ENCODE measurements around the gene LYPD5.
"Not testable (repeated sequence)": the region's sequence is repeated elsewhere in the genome, so short reads cannot be mapped to it uniquely, and the experiment has no call there.

The LYPD5 gene

GRCh38 chr19:43806401-43806800 lies 4.2 kb upstream of the LYPD5 start:
- DNase-seq (ENCODE audit: low read depth, low spot score) = not testable (repeated sequence)

DNA sequence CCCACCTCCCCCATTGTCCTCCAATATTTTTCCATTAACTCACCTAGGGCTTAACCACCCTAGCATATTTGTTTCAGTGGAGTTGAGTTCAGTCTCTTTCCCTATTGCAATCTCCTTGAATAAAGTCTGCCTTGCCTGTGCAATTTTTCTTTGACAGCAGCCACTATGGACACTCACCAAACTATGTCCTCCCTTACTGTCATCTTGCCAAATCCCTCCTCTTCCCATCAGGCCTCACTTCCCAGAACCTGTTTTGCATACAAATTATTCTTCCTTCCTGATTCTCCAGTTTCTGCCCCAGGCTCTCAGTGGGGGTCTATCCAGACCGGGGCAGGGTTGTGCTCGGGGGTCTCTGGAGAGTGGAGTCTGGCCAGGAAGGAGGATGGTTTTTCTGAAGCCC lies 2.2 kb upstream of the LYPD5 start:
- no peak for DNase-seq (ENCODE audit: low read depth, low spot score)

DNA sequence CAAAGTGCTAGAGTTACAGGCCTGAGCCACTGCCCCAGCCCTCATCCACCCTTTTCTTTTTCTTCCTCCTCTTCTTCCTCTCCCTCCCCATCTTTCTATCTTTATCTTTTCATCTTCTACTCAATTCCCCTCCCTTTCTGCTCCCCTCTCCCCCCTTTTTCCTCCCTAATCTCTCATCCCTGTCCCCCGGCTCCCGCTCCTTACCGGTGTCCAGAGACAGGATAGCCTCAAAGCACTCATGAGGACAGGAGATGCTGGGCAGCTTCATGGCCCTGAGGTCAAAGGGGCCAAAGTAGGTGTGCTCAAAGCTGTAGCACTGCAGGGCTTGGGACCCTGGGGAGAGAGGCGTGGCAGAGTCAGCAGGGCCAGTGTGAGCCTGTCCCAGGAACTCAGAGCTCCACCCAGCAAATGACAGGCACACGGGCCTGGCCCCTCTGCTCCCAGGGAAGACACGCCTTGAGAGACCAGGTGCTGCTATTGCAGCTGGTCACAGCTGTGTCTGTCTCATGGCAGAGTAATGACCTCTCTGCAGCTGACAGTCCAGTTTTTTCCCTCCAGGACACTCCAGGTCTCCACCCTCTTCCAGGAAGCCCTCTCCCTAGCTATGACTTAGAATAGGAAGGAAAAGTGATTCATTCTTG lies 2.6 kb downstream of the LYPD5 start:
- DNase-seq (ENCODE audit: low read depth, low spot score) = no peak

DNA sequence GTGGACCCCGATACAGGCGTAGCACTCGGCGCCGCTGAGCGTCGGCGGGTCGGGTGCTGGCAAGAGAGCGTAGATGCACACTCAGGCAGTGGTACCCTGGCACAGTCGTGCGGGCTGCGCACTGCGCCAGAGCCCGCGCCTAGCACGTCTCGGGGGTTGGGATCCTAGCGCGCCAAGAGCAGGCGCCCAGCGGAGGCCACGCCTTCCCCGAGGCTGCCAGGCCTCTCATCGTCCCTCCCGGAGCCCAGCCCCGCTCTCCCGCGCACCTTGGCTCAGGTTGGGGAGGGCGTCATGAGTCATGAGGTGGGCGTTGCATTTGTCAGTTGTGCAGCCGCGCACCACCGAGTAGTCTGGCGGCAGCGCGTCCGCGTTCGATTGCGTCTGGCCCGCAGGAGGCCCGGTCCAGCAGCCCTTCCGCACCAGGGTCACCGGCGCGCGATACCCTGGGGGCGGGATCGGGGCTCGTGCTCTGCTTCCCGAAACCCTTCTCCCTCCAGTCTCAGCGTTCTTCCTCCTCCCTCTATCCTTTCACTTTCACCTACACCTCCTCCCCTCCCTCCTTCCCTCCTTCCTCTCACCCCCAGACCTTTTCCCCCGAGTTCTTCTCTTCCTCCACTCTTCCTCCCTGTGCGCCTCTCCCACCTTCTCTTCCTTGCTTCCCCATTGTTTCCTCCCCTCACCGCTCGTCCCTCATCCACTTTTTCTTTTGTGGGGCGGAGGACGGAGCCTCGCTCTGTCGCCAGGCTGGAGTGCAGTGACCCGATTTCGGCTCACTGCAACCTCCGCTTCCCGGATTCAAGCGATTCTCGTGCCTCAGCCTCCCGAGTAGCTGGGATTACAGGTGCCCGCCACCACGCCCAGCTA lies 3.5 kb downstream of the LYPD5 start:
- DNase-seq (ENCODE audit: low read depth, low spot score) = no peak

DNA sequence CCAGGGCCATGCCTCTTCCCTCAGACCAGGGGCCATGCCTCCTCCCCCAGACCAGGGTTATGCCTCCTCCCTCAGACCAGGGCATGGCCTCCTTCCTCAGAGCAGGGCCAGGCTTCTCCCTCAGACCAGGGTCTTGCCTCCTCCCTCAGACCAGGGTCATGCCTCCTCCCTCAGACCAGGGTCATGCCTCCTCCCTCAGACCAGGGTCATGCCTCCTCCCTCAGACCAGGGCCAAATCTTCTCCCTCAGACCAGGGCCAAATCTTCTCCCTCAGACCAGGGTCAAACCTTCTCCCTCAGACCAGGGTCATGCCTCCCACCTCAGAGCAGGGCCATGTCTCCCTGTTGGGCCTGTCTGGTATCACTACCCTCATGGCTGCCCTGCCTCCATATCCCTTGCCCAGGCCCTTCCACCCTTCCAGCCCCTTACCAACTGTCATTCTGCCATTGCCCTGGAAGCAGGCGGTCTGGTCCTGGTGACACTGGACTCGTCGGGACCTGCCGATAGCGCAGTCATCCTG lies 4.2 kb downstream of the LYPD5 start:
- no peak for DNase-seq (ENCODE audit: low read depth, low spot score)

- no peak for DNase-seq (ENCODE audit: low read depth, low spot score)
These were observed 4.7 kb downstream of the LYPD5 start for GRCh38 chr19:43797556-43797955.

DNA sequence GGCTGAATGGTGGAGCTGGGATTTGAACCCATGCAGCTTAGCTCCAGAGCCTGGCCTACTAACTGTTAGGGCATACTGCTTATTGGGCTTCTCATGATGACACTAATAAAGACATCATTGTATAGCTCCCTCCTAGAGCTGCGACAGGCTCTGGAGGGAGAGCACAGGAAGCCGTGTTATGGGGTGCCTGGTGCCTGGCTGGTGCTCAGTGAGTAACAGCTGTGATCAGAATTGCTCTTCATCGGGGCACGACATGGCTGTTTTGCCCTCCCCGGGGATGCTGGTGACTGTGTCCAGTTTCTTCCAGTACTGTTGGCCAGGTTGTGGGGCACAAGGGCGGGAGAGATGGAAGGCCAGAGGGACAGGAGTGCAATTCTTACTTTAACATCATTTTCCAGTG lies 5.1 kb downstream of the LYPD5 start:
- no peak for DNase-seq (ENCODE audit: low read depth, low spot score)

- no peak for DNase-seq (ENCODE audit: low read depth, low spot score)
These were observed 11.7 kb downstream of the LYPD5 start for GRCh38 chr19:43790587-43790986.

GRCh38 chr19:43789029-43789428 lies 13.2 kb downstream of the LYPD5 start:
- DNase-seq (ENCODE audit: low read depth, low spot score) = no peak

DNA sequence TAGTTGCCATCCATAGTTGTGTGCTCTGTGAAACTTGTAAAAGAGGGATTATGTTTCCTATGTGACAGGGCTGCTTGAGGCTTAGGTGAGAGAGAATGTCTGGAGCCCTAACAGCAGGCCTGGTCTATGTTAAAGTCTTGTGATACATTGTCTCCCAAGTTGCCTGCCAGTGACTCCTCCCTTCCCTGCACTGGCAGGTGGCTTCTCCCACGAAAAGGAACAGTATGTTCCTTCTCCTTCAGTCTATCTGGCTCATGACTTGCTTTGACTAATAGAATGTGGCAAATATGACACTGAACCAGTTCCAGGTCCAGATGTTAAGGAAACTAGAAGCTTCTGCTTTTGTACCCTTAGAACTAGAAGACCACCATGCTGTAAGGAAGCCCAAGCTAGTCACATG lies 15.6 kb downstream of the LYPD5 start:
- no peak for DNase-seq (ENCODE audit: low read depth, low spot score)

DNA sequence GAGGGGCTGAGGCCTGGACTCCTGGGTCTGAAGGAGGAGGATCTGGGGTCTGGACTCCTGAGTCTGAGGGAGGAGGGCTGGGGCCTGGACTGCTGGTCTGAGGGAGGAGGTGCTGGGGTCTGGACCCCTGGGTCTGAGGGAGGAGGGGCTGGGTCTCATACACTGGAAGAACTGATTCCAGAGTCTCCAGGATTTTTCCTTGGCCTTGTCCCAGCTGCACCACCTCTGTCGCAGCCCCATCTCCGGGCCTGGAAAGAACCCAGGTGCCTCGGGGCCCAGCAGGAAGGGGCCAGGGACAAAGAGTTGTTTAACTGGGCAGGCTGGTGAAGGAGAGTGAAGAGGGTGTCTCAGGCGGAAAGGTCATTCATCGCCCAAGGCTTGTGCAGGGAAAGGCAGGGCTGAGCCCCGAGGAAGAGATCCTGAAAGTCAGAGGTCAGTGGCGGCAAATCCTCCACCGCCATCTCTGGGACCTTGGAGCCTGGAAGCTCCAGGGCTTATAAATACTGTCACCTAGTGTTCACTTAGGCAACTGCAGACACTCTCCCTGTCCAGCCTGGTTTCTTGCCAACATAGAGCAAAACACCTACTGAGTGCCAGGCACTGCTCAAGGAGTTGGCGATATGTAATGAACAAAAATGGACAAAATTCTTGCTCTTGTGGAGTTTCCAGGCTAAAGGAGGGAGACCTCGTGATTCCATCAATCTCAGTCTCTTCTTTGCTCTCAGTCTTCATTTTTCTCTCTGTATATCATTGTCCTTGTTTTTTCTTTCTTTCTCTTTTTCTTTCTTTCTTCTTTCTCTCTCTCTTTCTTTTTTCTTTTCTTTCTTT lies 17.1 kb downstream of the LYPD5 start:
- DNase-seq (ENCODE audit: low read depth, low spot score) = peak; percentile 31

GRCh38 chr19:43784241-43784980 lies 17.8 kb downstream of the LYPD5 start:
- no peak for DNase-seq (ENCODE audit: low read depth, low spot score)

- no peak for DNase-seq (ENCODE audit: low read depth, low spot score)
These were observed 18.6 kb downstream of the LYPD5 start for GRCh38 chr19:43783636-43784035.

DNA sequence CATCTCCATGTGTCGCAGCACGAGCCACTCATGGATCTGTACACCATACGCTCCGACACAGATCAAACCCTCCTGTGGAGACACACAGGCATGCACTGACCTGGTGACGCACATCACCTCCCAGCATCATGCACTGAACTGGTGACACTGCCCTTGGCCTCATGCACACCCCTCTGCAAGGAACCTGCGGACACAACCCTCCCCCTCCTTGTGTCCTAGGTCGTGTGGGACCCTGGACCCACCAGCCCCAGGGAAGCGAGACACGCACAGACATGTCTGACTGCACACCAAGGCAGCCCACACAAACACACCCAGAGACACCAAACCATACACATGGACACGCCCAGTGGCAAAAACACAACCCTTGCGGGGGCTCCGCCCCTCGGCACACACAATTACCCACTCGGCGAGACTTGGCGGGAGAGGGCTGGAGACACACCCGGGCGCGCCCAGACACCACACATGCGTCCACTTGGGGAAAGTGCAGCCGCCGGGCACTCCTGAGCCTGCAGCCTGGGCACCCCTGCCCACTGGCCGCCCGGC lies 19.5 kb downstream of the LYPD5 start:
- DNase-seq (ENCODE audit: low read depth, low spot score) = no peak

GRCh38 chr19:43782311-43782660 lies 20.0 kb downstream of the LYPD5 start:
- no peak for DNase-seq (ENCODE audit: low read depth, low spot score)

GRCh38 chr19:43781630-43782310 lies 20.5 kb downstream of the LYPD5 start:
- no peak for DNase-seq (ENCODE audit: low read depth, low spot score)

- DNase-seq (ENCODE audit: low read depth, low spot score) = no peak
These were observed 21.3 kb downstream of the LYPD5 start, which contains the start of gene KCNN4 for GRCh38 chr19:43780706-43781525. Gene KCNN4, minus strand, starts transcription at chr19:43780973. Its CDS starts 112 bp downstream, at chr19:43780861.

GRCh38 chr19:43779820-43780219 lies 22.4 kb downstream of the LYPD5 start:
- no peak for DNase-seq (ENCODE audit: low read depth, low spot score)

- DNase-seq (ENCODE audit: low read depth, low spot score) = no peak
These were observed 23.0 kb downstream of the LYPD5 start for GRCh38 chr19:43779147-43779819.

Measured in smooth muscle cell of the brain vasculature (primary cell).